BLaER1 (cell line): ENCODE measurements around the gene PIK3C2G.

Source experiments
- H3K27ac ChIP-seq: shearing (Covaris generic); formaldehyde crosslinking; 2 replicates; pipeline ENCODE4 v1.8.1; 2022
- H3K27me3 ChIP-seq: shearing (Covaris generic); formaldehyde crosslinking; 2 replicates; pipeline ENCODE4 v1.8.1; 2022
- H3K36me3 ChIP-seq: shearing (Covaris generic); formaldehyde crosslinking; 2 replicates; pipeline ENCODE4 v1.8.1; 2022
- H3K4me1 ChIP-seq: shearing (Covaris generic); formaldehyde crosslinking; 2 replicates; pipeline ENCODE4 v1.8.1; 2022
- H3K4me2 ChIP-seq: shearing (Covaris generic); formaldehyde crosslinking; 2 replicates; pipeline ENCODE4 v1.8.1; 2022
- H3K4me3 ChIP-seq: shearing (Covaris generic); formaldehyde crosslinking; 2 replicates; pipeline ENCODE4 v1.8.1; 2022
- H3K9ac ChIP-seq: shearing (Covaris generic); formaldehyde crosslinking; 2 replicates; pipeline ENCODE4 v1.8.1; 2022
- H3K9me3 ChIP-seq: shearing (Covaris generic); formaldehyde crosslinking; 2 replicates; pipeline ENCODE4 v1.8.1; 2022
- H4K20me1 ChIP-seq: shearing (Covaris generic); formaldehyde crosslinking; 2 replicates; pipeline ENCODE4 v1.8.1; 2022
- Cebpa-rat ChIP-seq: shearing (Covaris generic); IDR thresholded peaks from 2 replicates; pipeline ENCODE4 v1.8.1; 2022

The PIK3C2G gene

DNA sequence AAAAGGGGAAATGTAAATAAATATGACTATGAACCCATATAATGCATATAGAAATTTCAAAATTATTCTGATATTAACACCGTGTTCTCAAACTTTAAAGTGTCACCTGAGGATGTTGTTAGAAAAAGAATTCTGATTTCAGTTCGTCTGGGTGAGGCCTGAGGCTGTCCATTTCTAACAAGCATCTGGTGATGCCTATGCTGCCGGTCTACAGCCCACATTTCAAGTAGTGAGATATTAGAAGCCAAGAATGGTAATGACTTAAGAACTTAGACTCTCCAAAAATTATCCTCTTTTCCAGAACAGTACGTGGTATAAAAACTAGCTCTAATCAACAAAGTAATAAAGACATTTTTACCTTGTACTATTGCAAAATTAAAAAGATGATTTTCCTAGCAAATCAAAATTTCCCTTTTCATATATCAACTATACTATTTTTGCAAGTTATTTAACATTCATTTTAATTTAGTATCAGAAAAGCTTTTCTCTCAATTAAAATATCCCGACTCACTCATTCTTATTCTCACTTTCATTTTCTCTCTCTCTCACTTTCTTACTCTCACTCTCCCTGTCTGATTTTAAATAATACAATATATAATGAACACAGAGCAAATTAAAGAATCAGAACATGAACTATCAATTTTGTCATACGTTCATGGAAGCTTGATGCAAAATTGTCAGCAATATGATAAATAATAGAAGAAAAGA is 35.0 kb downstream of the PIK3C2G start:
- Histone ChIP-seq H3K4me3 (no peak overlapping the region), H3K27ac (no peak overlapping the region)

DNA sequence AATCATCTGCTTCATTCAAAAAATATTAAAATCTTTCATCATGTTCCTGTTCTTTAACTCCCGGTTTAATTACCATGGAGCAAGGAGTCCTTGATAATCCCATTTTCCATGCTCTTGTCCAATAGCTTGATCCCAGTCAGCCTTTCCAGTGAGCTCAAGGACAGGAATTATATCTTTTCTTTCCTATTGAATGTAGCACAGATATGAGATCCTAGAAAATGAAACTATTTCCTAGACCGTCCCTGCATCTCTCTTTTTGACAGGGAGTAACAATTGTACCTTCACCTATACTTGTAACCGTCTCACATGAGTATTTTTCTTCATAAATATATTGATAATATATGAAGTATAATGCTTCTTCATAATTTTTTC is 35.6 kb downstream of the PIK3C2G start:
- no peak overlapping the region for H3K27ac ChIP-seq
- peaks cover 11% of the 10 kb centered on the region for H3K9me3 ChIP-seq
- no peaks in the 10 kb centered on the region for H4K20me1 ChIP-seq
- H3K27me3 ChIP-seq: no peaks in the 10 kb centered on the region
- no peak overlapping the region for H3K4me3 ChIP-seq
- H3K4me1 ChIP-seq: no peaks in the 10 kb centered on the region
- no peak overlapping the region for H3K9ac ChIP-seq
- no peak for TF ChIP-seq Cebpa-rat
- no peak overlapping the region for H3K4me2 ChIP-seq
- H3K36me3 ChIP-seq: no peaks in the 10 kb centered on the region

More for the DNA sequence above, 35.0 kb downstream of the PIK3C2G start:
- Histone ChIP-seq H3K36me3 (no peaks in the 10 kb centered on the region), H3K4me1 (no peaks in the 10 kb centered on the region), H3K9ac (no peak overlapping the region), H3K9me3 (peaks cover 8% of the 10 kb centered on the region; the same call in 1 of the 2 replicates), H3K27me3 (no peaks in the 10 kb centered on the region), H4K20me1 (no peaks in the 10 kb centered on the region), H3K4me2 (no peak overlapping the region)
- no peak for TF ChIP-seq Cebpa-rat

GRCh38 chr12:18297902-18298301 is 36.6 kb downstream of the PIK3C2G start:
- H3K9me3 ChIP-seq: peaks cover 21% of the 10 kb centered on the region
- no peaks in the 10 kb centered on the region for H3K4me1 ChIP-seq
- no peak for TF ChIP-seq Cebpa-rat
- no peaks in the 10 kb centered on the region for H3K36me3 ChIP-seq
- H4K20me1 ChIP-seq: no peaks in the 10 kb centered on the region
- H3K4me3 ChIP-seq: no peak overlapping the region
- no peak overlapping the region for H3K4me2 ChIP-seq
- H3K27ac ChIP-seq: no peak overlapping the region
- H3K27me3 ChIP-seq: no peaks in the 10 kb centered on the region
- no peak overlapping the region for H3K9ac ChIP-seq

DNA sequence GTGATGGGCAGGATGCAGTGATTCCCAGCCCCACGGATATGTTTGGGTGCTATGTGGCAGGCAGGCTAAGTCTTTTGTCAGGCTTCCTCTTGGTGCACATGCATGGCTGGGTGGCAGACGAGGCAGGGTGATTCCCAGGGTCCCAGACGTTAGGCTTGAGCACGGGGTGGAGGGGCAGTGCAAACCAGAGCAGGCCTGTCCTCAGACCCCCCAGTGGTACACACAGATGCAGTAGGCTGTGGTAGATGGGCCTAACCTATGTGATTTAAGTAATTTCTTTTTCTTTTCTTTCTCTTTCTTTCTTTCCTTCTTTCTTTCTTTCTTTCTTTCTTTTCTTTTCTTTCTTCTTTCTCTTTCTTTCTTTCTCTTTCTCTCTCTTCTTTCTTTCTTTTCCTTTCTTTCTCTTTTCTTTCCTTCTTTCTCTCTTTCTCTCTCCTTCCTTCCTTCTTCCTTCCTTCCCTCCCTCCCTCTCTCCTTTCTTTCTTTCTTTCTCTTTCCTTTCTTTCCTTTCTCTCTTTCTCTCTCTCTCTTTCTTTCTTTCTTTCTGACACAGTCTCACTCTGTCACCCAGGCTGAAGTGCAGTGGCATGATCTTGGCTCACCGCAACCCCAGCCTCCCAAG is 41.6 kb downstream of the PIK3C2G start:
- Histone ChIP-seq H4K20me1 (no peaks in the 10 kb centered on the region), H3K9me3 (peaks cover 21% of the 10 kb centered on the region), H3K4me1 (no peaks in the 10 kb centered on the region), H3K27ac (no peak overlapping the region), H3K4me2 (no peak overlapping the region), H3K27me3 (no peaks in the 10 kb centered on the region), H3K4me3 (no peak overlapping the region), H3K36me3 (no peaks in the 10 kb centered on the region), H3K9ac (no peak overlapping the region)
- TF ChIP-seq Cebpa-rat: no peak

GRCh38 chr12:18304609-18305008 is 43.3 kb downstream of the PIK3C2G start:
- Histone ChIP-seq H3K9me3 (peaks cover 21% of the 10 kb centered on the region), H3K27ac (no peak overlapping the region), H3K27me3 (no peaks in the 10 kb centered on the region), H4K20me1 (no peaks in the 10 kb centered on the region), H3K4me2 (no peak overlapping the region), H3K4me1 (no peaks in the 10 kb centered on the region), H3K9ac (no peak overlapping the region), H3K36me3 (no peaks in the 10 kb centered on the region), H3K4me3 (no peak overlapping the region)
- no peak for TF ChIP-seq Cebpa-rat

DNA sequence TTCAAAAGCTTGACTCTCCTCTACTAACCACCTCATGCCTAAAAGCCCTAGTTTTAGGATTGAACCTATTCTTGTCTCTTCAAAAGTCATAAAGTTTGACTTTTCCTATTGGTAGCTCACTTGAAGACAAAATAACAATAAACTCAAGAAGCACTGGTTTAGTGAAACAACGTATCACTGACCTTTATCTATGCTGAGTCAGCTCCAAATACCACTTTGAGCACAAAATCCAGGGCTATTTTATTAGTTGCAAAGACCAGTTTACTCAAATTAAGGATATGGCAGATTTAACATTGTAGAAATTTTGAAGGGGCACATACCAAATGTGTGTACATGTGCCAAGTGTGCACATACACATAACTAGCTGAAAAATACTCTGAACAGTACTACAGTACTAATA is 45.0 kb downstream of the PIK3C2G start:
- H3K9ac ChIP-seq: no peak overlapping the region
- H3K4me3 ChIP-seq: no peak overlapping the region
- H4K20me1 ChIP-seq: no peaks in the 10 kb centered on the region
- peaks cover 13% of the 10 kb centered on the region for H3K9me3 ChIP-seq
- no peaks in the 10 kb centered on the region for H3K4me1 ChIP-seq
- no peaks in the 10 kb centered on the region for H3K27me3 ChIP-seq
- H3K27ac ChIP-seq: no peak overlapping the region
- no peaks in the 10 kb centered on the region for H3K36me3 ChIP-seq
- no peak overlapping the region for H3K4me2 ChIP-seq
- no peak for TF ChIP-seq Cebpa-rat

- H3K4me3 ChIP-seq: no peak overlapping the region
- H4K20me1 ChIP-seq: no peaks in the 10 kb centered on the region
- no peak overlapping the region for H3K9ac ChIP-seq
- no peaks in the 10 kb centered on the region for H3K4me1 ChIP-seq
- no peaks in the 10 kb centered on the region for H3K27me3 ChIP-seq
- no peaks in the 10 kb centered on the region for H3K36me3 ChIP-seq
- H3K4me2 ChIP-seq: no peak overlapping the region
- no peak for TF ChIP-seq Cebpa-rat
- no peak overlapping the region for H3K27ac ChIP-seq
- H3K9me3 ChIP-seq: no peaks in the 10 kb centered on the region
These were observed 52.0 kb downstream of the PIK3C2G start for GRCh38 chr12:18313306-18313705.

DNA sequence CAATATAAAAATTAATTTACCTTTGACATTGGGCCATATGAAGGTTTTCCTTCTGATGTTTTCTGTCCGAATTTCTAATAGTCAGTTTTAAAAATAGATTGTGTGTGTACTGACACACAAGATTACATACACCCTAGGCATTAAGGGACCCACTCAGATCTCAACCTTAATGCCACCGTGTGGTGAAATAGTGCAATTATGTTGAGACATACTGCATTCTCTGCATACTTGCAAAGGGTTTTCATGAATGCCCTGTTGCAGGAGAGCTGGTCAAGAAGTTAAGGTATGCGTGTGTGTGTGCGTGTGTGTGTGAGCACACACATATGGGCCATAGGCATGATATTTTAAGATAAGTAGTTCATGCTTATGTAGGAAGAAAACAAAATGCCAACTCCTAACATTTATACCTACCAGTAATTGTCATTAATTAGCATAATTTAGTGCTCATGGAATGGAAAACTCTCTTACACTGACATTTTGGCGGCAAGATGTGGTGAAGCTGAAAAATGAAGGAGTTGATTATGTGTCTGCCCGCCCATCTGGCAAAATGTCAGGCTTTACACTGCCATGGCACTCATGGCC is 58.8 kb downstream of the PIK3C2G start:
- Histone ChIP-seq H3K27ac (no peak overlapping the region), H3K27me3 (no peaks in the 10 kb centered on the region), H3K4me1 (no peaks in the 10 kb centered on the region), H3K9ac (no peak overlapping the region), H3K36me3 (no peaks in the 10 kb centered on the region), H3K4me3 (no peak overlapping the region), H3K9me3 (no peaks in the 10 kb centered on the region), H3K4me2 (no peak overlapping the region), H4K20me1 (no peaks in the 10 kb centered on the region)
- no peak for TF ChIP-seq Cebpa-rat

DNA sequence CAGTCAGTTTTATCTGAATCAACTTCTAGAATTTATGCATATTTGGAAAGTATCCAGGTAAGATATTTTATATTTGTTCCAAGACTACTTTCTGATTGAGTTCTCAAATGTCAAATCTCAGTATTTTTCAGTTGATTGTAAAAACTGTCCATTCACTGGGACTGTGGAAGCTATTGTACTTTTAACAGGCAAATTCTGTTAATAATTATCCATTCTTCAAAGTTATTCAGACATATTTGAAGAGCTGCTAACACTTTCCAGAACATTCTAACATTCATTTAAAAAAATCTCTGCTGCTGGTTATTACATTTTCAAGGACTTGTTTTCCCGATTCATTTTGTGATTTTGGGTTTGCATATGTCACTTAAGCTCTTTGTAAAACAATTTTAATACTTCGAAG is 59.7 kb downstream of the PIK3C2G start:
- Histone ChIP-seq H3K27me3 (no peaks in the 10 kb centered on the region), H3K9me3 (no peaks in the 10 kb centered on the region), H3K4me2 (no peak overlapping the region), H3K4me1 (no peaks in the 10 kb centered on the region), H3K4me3 (no peak overlapping the region), H3K9ac (no peak overlapping the region), H3K27ac (no peak overlapping the region), H4K20me1 (no peaks in the 10 kb centered on the region), H3K36me3 (no peaks in the 10 kb centered on the region)
- TF ChIP-seq Cebpa-rat: no peak

DNA sequence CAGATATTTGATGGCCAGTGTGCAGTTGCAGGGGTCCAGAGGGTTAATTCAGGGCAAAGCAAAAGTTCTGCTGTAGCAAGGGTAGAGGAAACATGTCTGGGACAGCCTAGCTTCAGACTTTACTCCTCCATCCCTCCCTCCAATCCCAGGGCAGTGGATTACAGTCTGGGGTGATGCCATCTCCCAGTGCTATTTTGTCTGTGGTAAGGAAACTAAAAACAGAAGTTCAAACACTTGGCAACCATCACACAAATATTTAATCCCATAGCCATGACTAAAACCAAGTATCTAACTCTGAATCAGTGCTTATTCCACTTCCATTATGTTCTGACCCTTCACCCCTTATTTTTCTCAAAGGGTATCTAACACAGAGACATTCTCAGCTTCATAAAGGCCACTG is 61.8 kb downstream of the PIK3C2G start:
- no peaks in the 10 kb centered on the region for H3K27me3 ChIP-seq
- no peak overlapping the region for H3K4me3 ChIP-seq
- no peaks in the 10 kb centered on the region for H3K36me3 ChIP-seq
- no peak overlapping the region for H3K27ac ChIP-seq
- no peaks in the 10 kb centered on the region for H3K9me3 ChIP-seq
- H3K4me1 ChIP-seq: no peaks in the 10 kb centered on the region
- H4K20me1 ChIP-seq: no peaks in the 10 kb centered on the region
- H3K4me2 ChIP-seq: no peak overlapping the region
- no peak for TF ChIP-seq Cebpa-rat
- H3K9ac ChIP-seq: no peak overlapping the region
